Inflammatory macrophage (primary cell): ENCODE results near the gene ATE1.
A peak's percentile ranks its signal among the peaks of the same experiment; 100 is the strongest.
"Not testable (repeated sequence)": the region's sequence is repeated elsewhere in the genome, so short reads cannot be mapped to it uniquely, and the experiment has no call there.

Experiments used
- DNase-seq, 2 donors: peaks; one replicate each; pipeline ENCODE4 v3.0.0-alpha.2; 2020 to 2022

Gene ATE1

DNA sequence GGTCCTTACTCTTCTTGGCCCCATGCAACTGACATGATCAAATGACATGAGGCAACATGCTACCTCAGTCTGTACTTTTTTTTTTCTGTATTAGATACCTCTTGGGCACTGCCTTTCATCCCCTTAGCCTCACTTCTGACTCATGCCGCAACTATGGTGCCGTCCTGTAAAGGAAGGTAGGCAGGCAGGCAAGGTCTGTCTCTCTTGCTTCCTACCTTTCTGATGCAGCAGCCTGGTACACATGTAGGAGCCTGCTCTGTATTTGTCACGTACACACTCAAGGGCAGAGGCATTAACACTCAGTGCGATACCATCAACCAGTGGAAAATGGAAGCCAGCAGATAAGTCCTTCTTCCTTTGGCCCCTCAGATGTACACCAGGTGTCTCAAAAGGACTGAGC is 146.7 kb downstream of the ATE1 start:
- DNase-seq = no peak

DNA sequence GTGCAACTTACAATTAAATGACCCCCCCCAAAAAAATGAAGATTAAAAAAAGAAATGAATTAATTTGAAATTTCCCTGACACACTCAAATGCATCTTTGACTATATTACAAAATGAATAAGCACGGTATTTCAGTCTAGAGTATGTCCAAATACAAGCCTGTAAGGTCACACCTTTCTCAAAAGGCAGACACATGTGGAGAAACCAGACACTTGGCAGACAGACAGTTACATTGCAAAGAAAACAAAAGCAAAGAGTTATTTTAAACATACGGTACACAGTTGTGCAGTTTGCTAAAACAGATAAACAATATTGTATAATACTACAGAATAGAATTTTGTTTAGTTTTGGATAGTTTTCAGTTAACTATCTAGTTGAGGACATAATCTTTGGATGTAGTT is 153.0 kb downstream of the ATE1 start:
- no peak for DNase-seq

DNA sequence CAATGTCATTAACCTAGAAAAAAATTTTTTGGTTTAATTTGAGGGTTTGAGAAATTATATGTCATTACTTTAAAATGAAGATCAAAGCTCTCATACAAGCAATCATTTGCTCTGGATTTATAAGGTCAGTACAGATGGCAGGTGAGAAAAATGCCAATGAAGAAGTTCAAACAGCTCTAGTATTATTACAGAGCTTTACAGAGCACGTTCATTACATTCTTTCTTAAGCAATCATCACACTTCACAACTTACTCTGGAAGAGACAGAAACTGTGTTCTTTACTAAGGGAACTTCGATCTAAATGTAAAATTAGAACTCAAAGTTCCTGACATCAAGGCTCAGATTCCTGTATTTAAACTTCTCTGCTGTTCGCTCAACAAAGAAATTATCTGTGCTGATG is 153.4 kb downstream of the ATE1 start:
- no peak for DNase-seq

DNA sequence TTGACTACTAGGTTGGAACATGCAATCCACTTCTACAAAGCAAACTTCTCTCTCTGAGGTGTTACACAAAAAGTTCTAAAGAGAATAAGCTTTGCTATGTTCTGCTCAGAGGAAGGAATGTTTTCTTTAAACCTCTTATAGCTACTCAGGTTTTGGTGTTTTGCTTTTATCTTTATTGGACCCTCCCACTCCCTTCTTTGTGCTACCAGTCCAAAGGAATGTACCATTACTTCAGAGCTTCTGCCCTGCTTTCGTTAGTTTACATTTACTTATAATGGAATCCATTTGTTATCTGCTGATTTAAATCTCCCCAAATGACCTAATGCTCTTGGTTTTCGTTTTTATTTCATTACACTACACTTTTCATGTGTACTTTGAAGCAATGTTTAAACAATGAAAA is 154.9 kb downstream of the ATE1 start:
- DNase-seq = no peak

DNA sequence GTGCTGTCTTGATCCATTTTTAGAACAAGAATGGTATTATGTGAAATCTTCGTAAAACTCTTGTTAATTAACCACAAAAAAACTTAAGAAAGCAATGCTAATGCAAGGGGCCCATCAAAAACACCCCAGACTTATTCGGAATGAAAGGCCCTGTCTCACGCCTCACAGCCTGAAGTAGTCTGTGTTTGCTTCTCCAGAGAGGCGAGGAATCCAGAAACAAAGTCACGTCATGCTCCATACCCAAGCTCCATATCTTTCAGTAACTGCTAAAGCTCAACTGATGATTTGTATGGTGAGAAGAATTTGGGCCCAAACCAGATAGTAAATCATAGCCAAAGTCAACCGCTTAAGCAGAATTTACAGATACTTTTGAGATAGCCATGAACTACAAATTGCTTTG is 155.4 kb downstream of the ATE1 start:
- no peak for DNase-seq

DNA sequence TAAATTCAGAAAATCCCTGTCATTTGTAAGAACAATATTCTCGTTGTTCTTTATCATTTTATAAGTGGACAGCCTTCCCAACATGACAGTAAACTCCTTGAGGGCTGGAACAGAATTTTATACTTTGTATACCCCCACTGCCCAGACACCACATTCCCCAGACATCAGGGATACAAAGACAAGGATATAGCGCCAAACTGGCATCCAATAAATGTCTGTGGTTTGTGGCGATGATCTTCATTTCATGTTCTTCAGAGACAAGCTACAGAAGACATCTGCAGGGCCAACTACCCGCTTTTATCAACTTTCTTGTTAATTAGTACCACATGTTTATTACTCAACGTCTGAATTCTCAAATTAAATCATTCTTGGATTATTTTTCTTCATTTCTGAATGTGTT is 155.9 kb downstream of the ATE1 start:
- DNase-seq = no peak

DNA sequence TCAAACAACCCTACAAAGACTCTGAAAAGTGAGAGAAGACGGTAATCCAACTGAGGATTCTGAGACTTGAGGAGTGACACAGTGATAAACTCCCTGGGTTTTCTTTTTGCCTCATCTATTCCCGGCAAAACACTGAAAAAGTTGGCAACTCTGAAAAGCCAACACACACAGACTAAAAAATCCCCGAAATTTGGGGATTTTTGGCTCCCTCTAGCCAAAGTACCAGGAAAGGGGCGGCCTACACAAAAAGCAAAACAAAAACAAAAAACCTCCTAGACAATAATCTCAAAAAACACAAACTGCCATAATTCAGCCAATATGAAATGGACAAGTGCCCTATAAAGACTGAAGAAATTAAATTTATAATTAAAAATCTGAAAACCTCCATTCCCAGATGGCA is 161.4 kb downstream of the ATE1 start:
- DNase-seq = no peak

DNA sequence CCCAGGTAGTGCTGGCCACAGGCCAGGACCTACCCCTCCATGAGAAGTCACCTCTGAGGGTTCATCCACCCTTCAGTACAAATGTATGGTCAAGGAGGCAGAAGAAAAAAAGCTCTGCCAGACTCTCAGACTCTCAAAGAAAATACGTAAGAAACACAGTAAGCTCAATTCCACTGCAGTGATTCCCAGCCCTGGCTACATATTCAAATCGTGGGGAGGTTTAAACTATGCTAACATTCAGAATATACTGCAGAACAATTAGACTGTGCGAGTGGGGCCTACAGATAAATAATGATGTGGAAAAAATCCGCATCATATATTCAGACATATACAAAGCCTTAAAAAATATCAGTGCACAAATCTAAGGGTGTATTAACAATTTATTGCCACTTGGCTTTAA is 162.6 kb downstream of the ATE1 start:
- DNase-seq = no peak

DNA sequence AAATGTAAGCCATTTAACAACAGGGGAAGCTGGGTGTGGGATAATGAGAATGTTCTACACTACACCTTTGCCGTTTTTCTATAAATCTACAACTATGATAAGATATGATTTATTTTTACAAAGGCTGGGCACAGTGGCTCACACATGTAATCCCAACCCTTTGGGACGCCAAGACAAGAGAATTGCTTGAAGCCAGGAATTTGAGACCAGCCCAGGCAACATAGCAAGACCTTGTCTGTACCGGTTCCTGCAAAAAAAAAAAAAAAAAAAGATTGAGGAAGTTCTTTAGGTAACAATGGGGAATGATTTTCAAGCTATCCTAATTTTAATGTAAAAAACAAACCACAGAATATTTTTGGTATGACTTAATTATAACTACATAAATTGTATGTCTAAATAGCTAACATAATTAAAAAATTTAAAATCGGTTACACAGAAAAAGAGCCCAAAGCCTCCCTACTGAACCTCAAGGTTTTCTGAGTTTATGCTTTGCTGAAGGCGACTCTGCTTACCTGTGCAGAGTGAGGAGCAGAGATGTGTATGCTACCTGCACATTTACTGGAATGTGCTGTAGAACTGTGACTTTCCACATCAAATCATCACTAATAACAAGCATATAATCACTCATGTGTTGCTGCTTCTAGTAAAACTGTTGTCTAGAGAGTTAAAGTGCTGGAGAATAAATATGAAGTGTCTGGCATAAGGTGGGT is 163.4 kb downstream of the ATE1 start:
- DNase-seq = no peak

DNA sequence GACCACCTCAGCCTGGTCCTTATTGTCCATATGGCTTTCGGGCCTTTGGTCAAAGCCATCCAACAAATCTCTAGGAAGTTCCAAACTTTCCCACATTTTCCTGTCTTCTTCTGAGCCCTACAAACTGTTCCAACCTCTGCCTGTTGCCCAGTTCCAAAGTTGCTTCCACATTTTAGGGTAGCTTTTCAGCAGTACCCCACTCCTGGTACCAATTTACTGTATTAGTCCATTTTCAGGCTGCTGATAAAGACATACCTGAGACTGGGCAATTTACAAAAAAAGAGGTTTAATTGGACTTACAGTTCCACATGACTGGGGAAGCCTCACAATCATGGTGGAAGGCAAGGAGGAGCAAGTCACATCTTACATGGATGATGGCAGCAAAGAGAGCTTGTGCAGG is 170.6 kb downstream of the ATE1 start:
- not testable (repeated sequence) for DNase-seq

DNA sequence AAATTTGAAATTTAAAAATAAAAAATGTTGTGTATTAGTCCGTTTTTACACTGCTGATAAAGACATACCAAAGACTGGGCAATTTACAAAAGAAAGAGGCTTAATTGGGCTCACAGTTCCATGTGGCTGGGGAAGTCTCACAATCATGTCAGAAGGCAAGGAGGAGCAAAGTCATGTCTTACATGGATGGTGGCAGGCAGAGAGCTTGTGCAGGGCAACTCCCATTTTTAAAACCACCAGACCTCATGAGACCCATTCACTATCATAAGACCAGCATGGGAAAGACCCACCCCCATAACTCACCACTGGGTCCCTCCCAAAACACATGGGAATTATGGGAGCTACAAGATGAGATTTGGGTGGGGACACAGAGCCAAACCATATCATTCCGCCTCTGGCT is 172.3 kb downstream of the ATE1 start:
- DNase-seq = not testable (repeated sequence)

DNA sequence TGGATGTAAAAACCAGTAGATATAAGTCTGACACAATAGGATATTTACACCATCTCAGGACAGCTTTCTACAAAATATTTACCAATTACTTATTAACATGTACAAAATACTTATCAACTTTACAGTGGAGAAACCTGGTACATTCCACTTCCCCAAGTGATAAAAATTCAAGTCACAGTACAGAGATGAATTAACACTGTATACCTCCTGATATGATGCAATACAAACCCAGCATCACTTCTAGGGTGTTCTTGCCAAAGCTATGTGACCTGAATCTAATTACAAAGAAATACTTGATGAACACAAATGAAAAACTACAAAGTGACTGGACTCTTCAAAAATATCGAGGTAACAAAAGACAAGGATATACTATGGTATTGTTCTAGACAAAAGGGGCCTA is 173.2 kb downstream of the ATE1 start:
- no peak for DNase-seq

DNA sequence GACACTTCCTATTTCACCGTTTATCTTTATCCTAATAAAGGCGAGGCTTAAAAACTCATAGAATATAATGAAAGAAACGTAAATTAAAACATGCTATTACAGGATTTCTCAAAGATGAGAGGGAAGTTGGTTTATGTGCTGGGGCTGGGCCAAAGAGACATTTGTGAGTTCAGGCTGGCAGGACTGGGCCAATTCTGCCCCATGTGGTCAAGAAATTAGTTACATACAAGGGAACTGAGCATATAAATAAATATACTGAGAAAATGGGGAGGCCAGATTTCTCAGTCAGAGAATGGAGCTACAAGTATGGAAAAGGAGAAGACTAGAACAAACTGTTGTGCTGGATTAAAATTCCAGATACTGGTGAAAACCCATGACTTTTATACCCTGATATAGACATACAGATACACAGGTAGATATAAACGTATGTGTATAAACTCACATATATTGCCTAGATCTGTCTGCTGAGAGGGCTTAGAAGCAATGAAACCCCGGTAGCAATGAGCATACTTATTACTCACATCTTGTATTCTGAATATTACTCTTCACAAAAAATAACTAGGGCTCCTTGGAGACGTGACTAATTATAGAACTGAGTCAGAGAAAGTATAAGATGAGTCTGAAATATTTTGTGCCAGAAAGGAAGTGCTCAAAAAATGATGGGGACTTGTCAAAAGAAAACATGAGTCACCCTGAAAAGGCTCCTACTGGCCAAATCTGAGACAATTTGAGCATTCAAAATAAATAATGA is 173.9 kb downstream of the ATE1 start:
- DNase-seq = peak; percentile 6

DNA sequence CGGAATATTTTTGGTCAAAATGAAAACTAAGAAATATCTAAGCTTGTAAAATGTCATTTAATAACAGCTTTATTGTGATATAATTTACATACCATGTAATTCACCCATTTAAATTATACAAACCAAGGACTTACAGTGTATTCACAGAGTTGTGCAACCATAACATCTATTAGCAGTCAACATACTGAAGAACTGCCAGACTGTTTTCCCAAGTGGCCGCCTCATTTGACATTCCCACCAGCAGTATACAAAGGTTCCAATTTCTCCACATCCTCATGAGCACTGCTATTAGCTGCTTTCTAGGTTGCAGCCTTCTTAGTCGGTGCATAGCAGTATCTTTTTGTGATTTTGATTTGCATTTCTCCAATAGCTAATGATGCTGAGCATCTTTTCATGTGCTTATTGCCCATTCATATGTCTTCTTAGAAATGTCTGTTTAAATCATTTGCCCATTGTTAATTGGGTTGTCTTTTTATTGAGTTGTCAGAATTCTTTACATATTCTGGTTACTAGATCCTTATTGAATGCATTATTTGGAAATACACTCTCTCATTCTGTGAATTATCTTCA is 176.6 kb downstream of the ATE1 start:
- DNase-seq = no peak

DNA sequence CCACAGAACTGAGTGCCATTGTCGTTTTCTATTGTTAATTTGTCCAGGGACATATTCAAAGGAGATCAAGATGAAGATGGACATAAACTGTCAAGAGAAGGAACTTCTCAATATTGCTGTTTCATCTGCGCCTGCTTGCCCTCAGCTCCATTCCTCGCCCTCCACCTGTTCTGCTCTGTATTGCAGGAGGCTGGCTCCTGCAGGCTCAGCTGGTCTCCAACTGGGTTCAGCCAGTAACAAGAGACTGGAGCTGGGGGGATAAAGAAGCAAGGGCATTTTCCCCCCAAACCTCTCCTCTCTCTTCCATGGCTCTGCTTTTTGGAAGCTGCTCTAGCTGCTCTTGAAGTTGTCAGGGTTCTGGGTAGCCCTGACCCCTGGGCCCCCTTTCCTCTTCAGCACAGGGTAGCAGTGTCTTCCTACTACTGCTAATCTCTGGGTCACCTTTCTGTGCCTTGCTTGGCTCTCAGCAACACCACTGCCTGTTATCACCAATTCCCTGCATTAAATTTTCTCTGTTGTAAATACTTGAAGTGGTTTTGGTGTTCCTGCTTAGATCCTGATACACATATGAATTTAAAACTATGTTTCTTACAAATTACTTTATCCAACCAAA is 180.6 kb downstream of the ATE1 start:
- no peak for DNase-seq

DNA sequence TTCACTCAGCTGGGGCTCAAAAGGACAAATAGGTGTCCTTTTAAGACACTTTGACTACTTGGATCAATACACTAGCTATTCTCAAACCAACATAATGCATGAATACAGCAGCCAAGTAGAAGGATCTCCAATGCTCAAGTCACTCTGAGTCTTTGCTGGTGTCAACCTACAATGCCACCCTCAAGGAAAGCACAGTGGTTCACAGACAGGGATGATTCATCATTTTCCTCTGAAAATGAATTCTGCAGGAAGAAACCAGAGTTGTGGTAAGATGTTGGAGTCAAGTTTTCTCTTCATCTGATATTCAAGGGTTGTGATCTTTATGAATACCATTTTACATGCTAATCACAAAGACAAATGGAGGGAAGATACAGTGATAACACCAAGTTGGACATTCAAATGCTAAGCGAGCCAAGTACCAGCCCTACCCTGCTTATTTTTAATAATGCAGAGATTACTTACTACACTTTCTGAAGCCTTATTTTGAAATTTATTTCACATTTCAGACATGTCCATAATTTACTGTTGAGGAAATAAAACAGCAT is 186.5 kb downstream of the ATE1 start:
- DNase-seq = no peak

DNA sequence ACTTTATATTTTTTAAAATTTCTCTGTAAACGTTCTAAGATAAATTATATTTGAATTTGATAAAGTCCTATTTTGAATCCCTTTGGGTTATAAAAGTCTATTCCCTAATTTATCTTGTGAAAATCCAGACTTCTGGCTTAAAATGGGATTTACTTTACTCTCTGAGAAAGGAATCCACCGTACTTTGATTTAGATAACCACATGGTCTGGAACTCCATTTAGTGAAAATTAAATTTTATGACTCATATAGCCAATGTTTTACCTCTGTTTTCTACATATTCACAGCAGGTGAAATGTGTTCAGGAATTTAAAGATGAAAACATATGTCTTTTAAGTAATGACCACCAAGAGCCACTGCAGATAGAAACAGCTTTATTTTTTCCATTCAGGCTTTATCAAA is 187.8 kb downstream of the ATE1 start:
- DNase-seq = no peak

DNA sequence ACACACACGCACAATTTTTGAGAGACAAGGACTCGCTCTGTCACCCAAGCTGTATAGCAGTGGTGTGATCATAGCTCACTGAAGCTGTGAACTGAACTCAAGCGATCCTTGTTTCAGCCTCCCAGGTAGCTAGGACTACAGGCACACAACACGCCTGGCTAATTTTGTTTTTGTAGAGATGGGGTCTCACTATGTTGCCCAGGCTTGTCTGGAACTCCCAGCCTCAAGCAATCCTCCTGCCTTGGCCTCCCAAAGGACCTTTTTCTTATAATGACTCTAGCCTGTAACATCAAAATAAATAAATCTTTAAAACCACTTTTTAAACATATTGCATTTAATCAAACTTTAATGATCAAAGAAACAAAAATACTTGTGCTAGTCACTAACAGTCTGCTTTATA is 188.7 kb downstream of the ATE1 start:
- DNase-seq = no peak

DNA sequence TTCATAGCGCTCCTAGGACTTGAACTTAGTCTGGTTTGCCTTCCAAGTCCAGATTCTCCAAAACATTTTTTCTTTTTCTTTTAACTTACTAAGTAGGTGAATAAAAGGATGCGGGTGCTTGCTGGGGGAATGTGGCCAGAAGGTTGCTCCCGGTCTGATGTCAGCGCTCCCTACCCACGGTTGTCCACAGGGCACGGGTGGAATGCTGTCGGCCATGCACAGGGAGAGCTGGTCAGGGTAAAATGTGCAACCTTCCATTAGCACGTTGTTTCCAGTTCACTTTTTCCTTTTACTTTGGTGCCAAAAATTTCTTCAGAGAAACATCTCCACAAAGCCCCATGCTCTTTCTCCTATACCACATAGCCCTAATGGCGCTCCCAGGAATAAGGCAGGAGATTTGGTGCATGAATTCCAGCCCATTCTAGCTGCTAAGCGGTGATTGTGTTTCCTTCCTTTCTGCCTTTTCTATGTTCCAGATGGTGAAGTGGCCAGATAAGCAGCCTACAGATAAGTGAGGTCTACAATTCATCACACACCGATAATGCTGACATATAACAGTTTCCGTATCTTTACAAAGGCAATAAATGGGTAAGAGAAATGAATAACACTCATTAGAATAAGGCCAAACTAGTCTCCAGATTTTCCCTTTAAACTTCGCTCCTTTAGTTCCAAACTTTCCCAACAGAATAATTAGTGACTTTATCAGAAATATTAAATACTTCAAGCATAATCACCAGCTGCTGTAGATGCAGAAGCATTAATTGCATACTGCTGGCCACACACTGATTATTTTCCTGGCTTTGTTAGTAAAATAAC is 191.3 kb downstream of the ATE1 start:
- no peak for DNase-seq

DNA sequence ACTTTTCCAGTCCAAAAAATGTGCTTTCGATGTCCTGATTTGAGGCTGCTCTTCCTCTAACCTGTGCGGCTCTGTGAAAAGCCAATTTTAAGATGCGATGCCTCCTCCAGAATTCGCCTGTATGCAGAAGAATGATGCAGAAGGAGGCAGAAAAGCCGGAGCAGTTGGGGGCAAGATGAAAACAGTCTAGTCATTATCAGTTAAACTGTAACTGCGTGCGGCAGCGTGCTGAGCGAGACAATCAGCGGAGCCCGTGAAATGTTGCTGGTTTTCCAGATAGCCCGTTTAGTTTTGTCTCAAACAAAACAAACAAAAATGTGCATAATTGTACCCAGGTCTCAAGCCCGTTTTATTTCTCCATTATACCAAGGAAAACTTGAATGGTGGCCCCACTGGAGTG is 192.6 kb downstream of the ATE1 start:
- no peak for DNase-seq

DNA sequence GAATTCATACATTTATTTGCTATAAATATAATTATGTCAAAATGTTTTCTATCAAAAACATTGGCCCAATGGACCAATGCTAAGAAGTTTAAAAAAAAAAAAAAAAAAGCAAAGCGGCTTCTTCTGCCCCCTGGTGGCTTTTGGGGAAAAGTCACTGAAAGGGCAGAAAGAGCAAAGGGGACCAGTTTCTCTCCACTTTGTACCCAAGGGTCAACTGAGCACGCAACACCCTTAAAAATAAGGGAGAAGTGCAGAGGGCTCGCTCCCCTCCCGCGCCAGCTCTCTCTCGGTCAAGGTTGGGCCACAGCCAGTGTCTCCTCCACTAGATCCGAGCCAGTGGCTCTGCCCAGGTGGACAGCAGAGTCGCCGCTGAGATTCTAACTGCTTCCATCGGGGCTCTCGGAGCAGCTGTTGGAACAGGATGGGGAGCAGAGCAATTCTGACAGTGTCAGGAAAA is 193.2 kb downstream of the ATE1 start:
- DNase-seq = peak; percentile 36 to 40

DNA sequence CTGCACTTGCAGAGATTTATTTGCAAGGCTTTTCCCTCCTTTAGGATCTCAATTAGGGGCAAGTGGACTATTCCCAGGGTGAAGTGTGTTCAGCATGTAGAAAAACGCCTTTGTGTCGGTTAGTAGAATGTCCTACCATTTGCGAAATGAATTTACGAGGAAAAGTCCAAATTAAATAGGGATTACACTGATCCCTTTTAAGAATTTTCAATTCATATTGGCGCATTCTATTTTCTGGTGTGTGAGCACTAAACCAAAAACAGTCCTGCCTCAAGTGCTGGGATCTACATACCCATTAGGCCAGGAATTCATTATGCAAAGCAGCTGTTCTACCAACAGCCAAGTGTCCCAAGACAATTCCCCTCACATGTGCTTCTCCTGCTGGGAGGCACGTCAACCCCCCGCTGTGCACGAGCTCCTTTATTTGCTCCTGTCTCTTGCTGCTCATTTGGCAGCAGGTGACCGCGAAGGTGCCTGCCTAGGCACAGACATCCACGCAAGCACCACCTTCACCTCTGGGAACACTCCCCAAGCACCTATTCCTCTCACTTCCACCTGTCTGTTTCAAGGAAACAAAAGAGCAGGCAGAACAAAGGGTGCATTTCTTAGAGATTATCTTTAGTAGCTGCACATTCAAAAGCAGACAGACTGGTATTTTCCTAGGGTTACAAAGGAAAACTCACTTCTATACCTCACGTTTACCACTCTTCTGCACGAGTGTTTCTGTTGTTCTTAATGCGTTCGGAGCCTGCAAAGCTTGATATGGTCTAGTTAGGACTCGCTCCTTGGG is 195.0 kb downstream of the ATE1 start:
- no peak for DNase-seq
